ENCODE results near the gene RPA1.

The RPA1 gene

GRCh38 chr17:1912146-1912545 is 82.3 kb downstream of the RPA1 start:
- no peak for DNase-seq (ENCODE audit: low spot score)

- DNase-seq (ENCODE audit: low spot score), result no peak
Observed at GRCh38 chr17:1913702-1914101, 83.9 kb downstream of the RPA1 start.

- no peak for DNase-seq (ENCODE audit: low spot score)
Observed at GRCh38 chr17:1914661-1915083, 84.9 kb downstream of the RPA1 start.

GRCh38 chr17:1915889-1916288 is 86.1 kb downstream of the RPA1 start:
- no peak for DNase-seq (ENCODE audit: low spot score)

GRCh38 chr17:1916316-1916715 is 86.5 kb downstream of the RPA1 start:
- no peak for DNase-seq (ENCODE audit: low spot score)

GRCh38 chr17:1916963-1917715 is 87.3 kb downstream of the RPA1 start:
- no peak for DNase-seq (ENCODE audit: low spot score)

- no peak for DNase-seq (ENCODE audit: low spot score)
Observed at GRCh38 chr17:1918346-1919162, 88.7 kb downstream of the RPA1 start.

- no peak for DNase-seq (ENCODE audit: low spot score)
Observed at GRCh38 chr17:1919201-1919600, 89.4 kb downstream of the RPA1 start.

- DNase-seq (ENCODE audit: low spot score), result peak; percentile 98
Observed at GRCh38 chr17:1920948-1921351, 91.1 kb downstream of the RPA1 start.

- DNase-seq (ENCODE audit: low spot score), result peak; percentile 78
Observed at GRCh38 chr17:1928976-1929375, 99.2 kb downstream of the RPA1 start.

GRCh38 chr17:1930337-1930645 is 100.5 kb downstream of the RPA1 start:
- no peak for DNase-seq (ENCODE audit: low spot score)

- DNase-seq (ENCODE audit: low spot score), result peak; percentile 80
Observed at GRCh38 chr17:1931844-1932579, 102.2 kb downstream of the RPA1 start.

GRCh38 chr17:1933875-1934715 is 104.3 kb downstream of the RPA1 start:
- DNase-seq (ENCODE audit: low spot score), result no peak

GRCh38 chr17:1934901-1935300 is 105.1 kb downstream of the RPA1 start:
- peak; percentile 40 for DNase-seq (ENCODE audit: low spot score)

- no peak for DNase-seq (ENCODE audit: low spot score)
Observed at GRCh38 chr17:1936766-1937165, 107.0 kb downstream of the RPA1 start.

GRCh38 chr17:1937461-1937860 is 107.7 kb downstream of the RPA1 start:
- no peak for DNase-seq (ENCODE audit: low spot score)

GRCh38 chr17:1939981-1940809 is 110.4 kb downstream of the RPA1 start:
- DNase-seq (ENCODE audit: low spot score), result no peak

- no peak for DNase-seq (ENCODE audit: low spot score)
Observed at GRCh38 chr17:1940810-1941185, 111.0 kb downstream of the RPA1 start.

- DNase-seq (ENCODE audit: low spot score), result no peak
Observed at GRCh38 chr17:1941272-1942065, 111.7 kb downstream of the RPA1 start.

- DNase-seq (ENCODE audit: low spot score), result no peak
Observed at GRCh38 chr17:1942066-1942365, 112.2 kb downstream of the RPA1 start.
